GM06990 (cell line): ENCODE results near the gene GULP1.

Experiments used
- DNase-seq: peaks from one replicate; pipeline ENCODE4 v3.0.0-alpha.2; 2011; ENCODE audit not compliant: insufficient read length; ENCODE audit errors: extremely low read depth
- H3K27me3 ChIP-seq: replicated peaks from 2 replicates; pipeline ENCODE4 v1.6.0; 2011; ENCODE audit warnings: low read length; ENCODE audit not compliant: control insufficient read depth, insufficient read depth
- H3K36me3 ChIP-seq: 2 replicates; pipeline ENCODE4 v1.5.1; 2011; ENCODE audit warnings: low read length; ENCODE audit not compliant: control insufficient read depth, insufficient read depth
- H3K4me3 ChIP-seq: replicated peaks from 2 replicates; pipeline ENCODE4 v1.5.1; 2011; ENCODE audit warnings: low read depth, mild to moderate bottlenecking, control low read depth, low read length
- CTCF ChIP-seq: IDR thresholded peaks from 2 replicates; pipeline ENCODE4 v1.5.1; 2011; ENCODE audit warnings: low read length, control low read depth, mild to moderate bottlenecking, inconsistent platforms; ENCODE audit not compliant: insufficient read depth, poor library complexity, severe bottlenecking

GULP1 gene

DNA sequence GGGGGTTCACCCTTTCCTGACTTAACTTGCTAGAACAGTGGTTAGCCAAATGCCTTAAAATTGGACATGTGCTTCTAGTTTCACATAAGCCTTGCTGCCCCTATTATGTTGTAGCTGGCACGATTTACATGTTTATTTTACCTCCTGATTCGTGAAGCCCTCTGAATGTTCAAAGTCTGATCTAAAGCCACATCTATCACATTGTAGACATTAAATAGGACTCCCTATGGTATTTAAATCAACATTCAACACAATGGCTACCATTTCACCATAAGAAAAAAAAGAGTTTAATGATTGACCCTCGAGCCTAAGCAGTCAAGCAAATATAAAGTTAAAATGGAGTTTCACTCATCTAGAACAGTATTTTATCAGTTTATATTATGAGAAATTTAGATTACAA, 151.5 kb downstream of the GULP1 start:
- Histone ChIP-seq H3K36me3 (no peaks in the 10 kb centered on the region), H3K4me3 (no peak overlapping the region), H3K27me3 (no peaks in the 10 kb centered on the region)
- DNase-seq = no peak
- TF ChIP-seq CTCF = no peak

GRCh38 chr2:188444106-188444835, 152.6 kb downstream of the GULP1 start:
- no peaks in the 10 kb centered on the region for H3K36me3 ChIP-seq
- H3K27me3 ChIP-seq = no peaks in the 10 kb centered on the region
- no peak overlapping the region for H3K4me3 ChIP-seq
- no peak for DNase-seq
- no peak for TF ChIP-seq CTCF

DNA sequence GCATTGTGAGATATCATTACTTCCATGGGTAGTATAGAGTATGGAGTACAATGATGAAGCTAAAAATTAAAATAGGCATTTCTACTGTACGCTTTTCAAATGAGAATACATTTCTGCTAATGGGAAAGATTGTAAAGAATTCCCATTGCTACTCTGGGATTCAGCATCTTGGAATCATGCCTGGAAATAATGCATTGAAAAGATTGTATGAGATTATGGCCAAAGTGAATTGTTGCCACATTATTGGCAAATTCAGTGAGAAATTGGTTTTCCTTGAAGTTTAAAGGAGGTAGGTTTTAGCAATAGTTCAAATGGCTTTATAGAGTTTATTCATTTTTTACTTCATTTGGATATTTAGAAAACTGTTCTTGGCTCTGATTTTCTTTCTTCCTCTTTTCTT, 157.9 kb downstream of the GULP1 start:
- H3K4me3 ChIP-seq = no peak overlapping the region
- no peak for DNase-seq
- no peaks in the 10 kb centered on the region for H3K27me3 ChIP-seq
- TF ChIP-seq CTCF = no peak
- no peaks in the 10 kb centered on the region for H3K36me3 ChIP-seq

- Histone ChIP-seq H3K36me3 (no peaks in the 10 kb centered on the region), H3K4me3 (no peak overlapping the region), H3K27me3 (no peaks in the 10 kb centered on the region)
- no peak for TF ChIP-seq CTCF
- no peak for DNase-seq
These were observed 158.3 kb downstream of the GULP1 start for GRCh38 chr2:188449971-188450370.

- Histone ChIP-seq H3K36me3 (no peaks in the 10 kb centered on the region), H3K27me3 (no peaks in the 10 kb centered on the region), H3K4me3 (no peak overlapping the region)
- DNase-seq = no peak
- no peak for TF ChIP-seq CTCF
These were observed 159.2 kb downstream of the GULP1 start for GRCh38 chr2:188450732-188451483.
